GM12878 (cell line): ENCODE results near the gene MACROD2. TPM values are rescaled to one million over a fixed set of nuclear protein-coding genes. Genes with fewer than 3 reads are reported as not detected.

ENCODE experiments used
- ATAC-seq: fragments of 200-7000 bp; cut with Tn5 transposase; 3 replicates; pipeline ENCODE4 v1.9.1; 2020; ENCODE audit warnings: mild to moderate bottlenecking, moderate library complexity
- BruUV-seq: library from RNA; stranded (reverse); fragments of 400-500 nt; replicated peaks from 2 replicates; lab custom pipeline; 2021; lab: Mats Ljungman, UMichigan
- CTCF ChIA-PET: fragments of 300-600 bp; sonication (Branson Sonifier 250); formaldehyde crosslinking; extraction: SDS; loops from one replicate; lab custom pipeline; 2021; ENCODE audit warnings: inconsistent platforms; lab: Yijun Ruan, JAX
- POLR2A ChIA-PET: fragments of 350-600 bp; formaldehyde crosslinking; extraction: SDS; loops from one replicate; lab custom pipeline; 2021; ENCODE audit warnings: inconsistent platforms; lab: Charles Lee
- RAD21 ChIA-PET: fragments of 300-600 bp; sonication (Branson Sonifier 250); formaldehyde crosslinking; loops from one replicate; lab custom pipeline; 2023; ENCODE audit warnings: antibody characterized with exemption; ENCODE audit not compliant: unreplicated experiment; lab: Charles Lee
- SMC1A ChIA-PET: fragments of 300-600 bp; sonication (Branson Sonifier 250); formaldehyde crosslinking; loops from one replicate; lab custom pipeline; 2023; ENCODE audit not compliant: unreplicated experiment, uncharacterized antibody; lab: Charles Lee
- DNase-seq: peaks from one replicate; pipeline ENCODE4 v3.0.0-alpha.2; 2011; ENCODE audit warnings: low read depth, low spot score
- FAIRE-seq: peaks from 3 replicates; lab custom pipeline; 2011; peaks lifted over from hg19 to GRCh38; lab: Jason Lieb, UNC
- H2AFZ ChIP-seq: 2 replicates; pipeline ENCODE4 v1.6.0; 2011; ENCODE audit warnings: low read depth, low read length, control low read depth; ENCODE audit not compliant: control insufficient read depth
- H3K27ac ChIP-seq: 2 replicates; pipeline ENCODE4 v1.5.1; 2011; ENCODE audit warnings: control low read depth; ENCODE audit not compliant: control insufficient read depth, insufficient read depth
- H3K27me3 ChIP-seq, 2 experiments: replicated peaks in 1 of 2; 2 replicates each; pipeline versions ENCODE4 v1.6.0 to v1.6.1; 2011; ENCODE audit warnings: low read length in 1 of 2; ENCODE audit not compliant: control insufficient read depth in 2 of 2, insufficient read depth in 2 of 2
- H3K36me3 ChIP-seq, 2 experiments: 2 replicates each; pipeline ENCODE4 v1.5.1; 2011; ENCODE audit warnings: low read length in 1 of 2; ENCODE audit not compliant: control insufficient read depth in 2 of 2, insufficient read depth in 2 of 2
- H3K4me1 ChIP-seq: 2 replicates; pipeline ENCODE4 v1.6.1; 2011; ENCODE audit warnings: mild to moderate bottlenecking, low read length, moderate library complexity, mixed read lengths; ENCODE audit not compliant: control insufficient read depth, insufficient read depth
- H3K4me2 ChIP-seq: 2 replicates; pipeline ENCODE4 v1.6.0; 2011; ENCODE audit warnings: control low read depth; ENCODE audit not compliant: control insufficient read depth, insufficient read depth
- H3K4me3 ChIP-seq: fragments of 200-600 bp; sonication (generic); 2 replicates; pipeline ENCODE4 v1.5.1; 2016
- H3K79me2 ChIP-seq: 2 replicates; pipeline ENCODE4 v1.6.0; 2011; ENCODE audit warnings: low read length; ENCODE audit not compliant: control insufficient read depth, insufficient read depth
- H3K9ac ChIP-seq: 2 replicates; pipeline ENCODE4 v1.8.0; 2011; ENCODE audit warnings: low read length, control low read depth, mixed read lengths; ENCODE audit not compliant: control insufficient read depth, insufficient read depth
- H3K9me3 ChIP-seq: replicated peaks from 3 replicates; pipeline ENCODE4 v1.5.1; 2011; ENCODE audit warnings: mild to moderate bottlenecking, low read length; ENCODE audit not compliant: control insufficient read depth, insufficient read depth
- H4K20me1 ChIP-seq: 2 replicates; pipeline ENCODE4 v1.6.0; 2011; ENCODE audit not compliant: control insufficient read depth, insufficient read depth
- CBFB ChIP-seq: IDR thresholded peaks from 2 replicates; pipeline ENCODE4 v1.6.1; 2016; ENCODE audit warnings: antibody characterized with exemption, low read depth
- CHD2 ChIP-seq: IDR thresholded peaks from 2 replicates; pipeline ENCODE4 v1.6.1; 2011; ENCODE audit warnings: low read depth, low read length, improper control_type of control experiment, borderline replicate concordance
- EED ChIP-seq: sonication (generic); IDR thresholded peaks from 2 replicates; pipeline ENCODE4 v1.6.1; 2016; ENCODE audit warnings: antibody characterized with exemption, low read depth
- KAT2A ChIP-seq: conservative IDR thresholded peaks from 2 replicates; pipeline ENCODE4 v1.6.1; 2011; ENCODE audit warnings: low read depth, low read length; ENCODE audit not compliant: control insufficient read depth
- MEF2A ChIP-seq: IDR thresholded peaks from 2 replicates; pipeline ENCODE4 v1.6.1; 2011; ENCODE audit warnings: low read depth, mild to moderate bottlenecking, low read length, moderate library complexity; ENCODE audit not compliant: insufficient read depth
- MEF2B ChIP-seq: fragments of 450-650 bp; IDR thresholded peaks from 2 replicates; pipeline ENCODE4 v1.6.1; 2018; ENCODE audit warnings: mild to moderate bottlenecking, moderate library complexity; ENCODE audit not compliant: partially characterized antibody, poor library complexity, severe bottlenecking
- NFYA ChIP-seq: IDR thresholded peaks from 2 replicates; pipeline ENCODE4 v1.6.1; 2011; ENCODE audit warnings: low read depth, mild to moderate bottlenecking, low read length, improper control_type of control experiment, borderline replicate concordance
- POLR2A ChIP-seq: IDR thresholded peaks from 2 replicates; pipeline ENCODE4 v1.6.1; 2011; ENCODE audit warnings: low read depth, mild to moderate bottlenecking, low read length
- POLR2AphosphoS2 ChIP-seq: IDR thresholded peaks from 2 replicates; pipeline ENCODE4 v1.6.1; 2011; ENCODE audit warnings: low read depth, mild to moderate bottlenecking, low read length, improper control_type of control experiment, moderate library complexity
- RAD51 ChIP-seq: fragments of 450-650 bp; IDR thresholded peaks from 2 replicates; pipeline ENCODE4 v1.6.1; 2016; ENCODE audit warnings: moderate library complexity, mild to moderate bottlenecking, inconsistent platforms
- RUNX3 ChIP-seq: IDR thresholded peaks from 2 replicates; pipeline ENCODE4 v1.6.1; 2012; ENCODE audit warnings: low read length, inconsistent platforms
- SMARCA5 ChIP-seq: fragments of 450-650 bp; IDR thresholded peaks from 2 replicates; pipeline ENCODE4 v1.6.1; 2017; ENCODE audit warnings: mild to moderate bottlenecking
- TARDBP ChIP-seq: IDR thresholded peaks from 2 replicates; pipeline ENCODE4 v1.6.1; 2016; ENCODE audit warnings: borderline replicate concordance
- WRNIP1 ChIP-seq: IDR thresholded peaks from 2 replicates; pipeline ENCODE4 v1.6.1; 2011; ENCODE audit warnings: low read depth, low read length, improper control_type of control experiment, borderline replicate concordance
- YBX1 ChIP-seq: fragments of 450-650 bp; IDR thresholded peaks from 2 replicates; pipeline ENCODE4 v1.6.1; 2016; ENCODE audit warnings: antibody characterized with exemption
- ZNF384 ChIP-seq: IDR thresholded peaks from 2 replicates; pipeline ENCODE4 v1.6.1; 2012; ENCODE audit warnings: low read depth, mild to moderate bottlenecking, low read length, improper control_type of control experiment, borderline replicate concordance
- in situ Hi-C: fragments of 300-500 bp; cut with MboI; formaldehyde crosslinking; loops from 9 replicates; pipeline ENCODE4 v1.14.3; 2018; ENCODE audit warnings: mixed read lengths
- intact Hi-C: fragments of 100-400 bp; cut with micrococcal nuclease; formaldehyde crosslinking; loops from one replicate; pipeline ENCODE4 v1.14.2; 2022; ENCODE audit not compliant: unreplicated experiment
- polyA plus RNA-seq, 11 experiments: library from polyadenylated mRNA; depleted of rRNA in 4 of 11; unstranded in 6 of 11; stranded (reverse) in 5 of 11; fragments of >200 nt; fragmentation: Nextera tagmentation in 4 of 11; fragmentation: Illumina TruSeq in 1 of 11; extraction: Ambion mirVana in 4 of 11; extraction: Trizol in 1 of 11; gene quantifications; 1 replicate in 1 of 11; 2 replicates in 10 of 11; pipeline versions ENCODE4 v1.2.1 to v1.2.3, GENCODE V29; 2011 to 2016; ENCODE audit warnings: inconsistent platforms in 2 of 11, missing spikeins in 2 of 11, low read depth in 1 of 11
- total RNA-seq, 4 experiments: library from RNA; depleted of rRNA in 3 of 4; stranded (reverse); fragments of >200 nt in 3 of 4; fragmentation: Illumina TruSeq in 1 of 4; extraction: Trizol in 1 of 4; gene quantifications; 2 replicates each; pipeline versions ENCODE4 v1.2.1 to v1.2.3, GENCODE V29; 2013 to 2021
- TF ChIP-seq, protein P1 (sequence below): fragments of 450-650 bp; IDR thresholded peaks from 2 replicates; pipeline ENCODE4 v1.6.1; 2016; ENCODE audit warnings: mild to moderate bottlenecking
- TF ChIP-seq, protein P2 (sequence below): fragments of 450-650 bp; formaldehyde crosslinking; IDR thresholded peaks from 2 replicates; pipeline ENCODE4 v1.4.0; 2022; ENCODE audit warnings: mild to moderate bottlenecking, moderate library complexity

The MACROD2 gene
- total and polyA plus RNA-seq, 10 of the 15 experiments (the other 5 are each of a cell fraction or from before 2014, with no cell fraction given) = 1.1 to 21.5 (median 2.2) TPM

DNA sequence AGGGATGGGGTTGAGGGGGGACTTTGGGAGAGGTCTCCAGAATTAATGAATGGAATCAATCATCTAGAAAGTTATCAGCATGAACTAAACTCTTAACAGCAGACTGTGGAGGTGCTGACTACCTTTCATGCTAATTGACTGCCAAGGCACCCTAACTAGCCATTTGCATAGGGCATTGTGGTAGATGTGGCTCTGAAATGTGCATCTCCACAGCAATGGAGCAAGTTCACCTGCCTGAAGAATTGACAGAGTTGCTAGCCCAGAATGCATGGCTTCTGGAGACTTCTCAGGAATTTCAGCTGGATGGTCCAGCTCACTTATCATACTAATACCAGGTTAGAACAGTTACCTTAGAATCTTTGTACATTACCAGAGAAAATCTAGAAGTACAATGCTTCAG is 1832.3 kb downstream of the MACROD2 start (continued):
- TF ChIP-seq, protein P1, sequence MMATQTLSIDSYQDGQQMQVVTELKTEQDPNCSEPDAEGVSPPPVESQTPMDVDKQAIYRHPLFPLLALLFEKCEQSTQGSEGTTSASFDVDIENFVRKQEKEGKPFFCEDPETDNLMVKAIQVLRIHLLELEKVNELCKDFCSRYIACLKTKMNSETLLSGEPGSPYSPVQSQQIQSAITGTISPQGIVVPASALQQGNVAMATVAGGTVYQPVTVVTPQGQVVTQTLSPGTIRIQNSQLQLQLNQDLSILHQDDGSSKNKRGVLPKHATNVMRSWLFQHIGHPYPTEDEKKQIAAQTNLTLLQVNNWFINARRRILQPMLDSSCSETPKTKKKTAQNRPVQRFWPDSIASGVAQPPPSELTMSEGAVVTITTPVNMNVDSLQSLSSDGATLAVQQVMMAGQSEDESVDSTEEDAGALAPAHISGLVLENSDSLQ = no peak
- TF ChIP-seq CHD2 = no peak
- TF ChIP-seq KAT2A = no peak
- no peak for TF ChIP-seq ZNF384
- TF ChIP-seq TARDBP = no peak
- TF ChIP-seq RAD51 = no peak
- TF ChIP-seq POLR2A = no peak
- TF ChIP-seq POLR2AphosphoS2 = no peak
- TF ChIP-seq EED = no peak
- TF ChIP-seq MEF2A = no peak
- TF ChIP-seq YBX1 = no peak

- Histone ChIP-seq H3K79me2 (no peaks in the 10 kb centered on the region), H3K9me3 (no peaks in the 10 kb centered on the region), H2AFZ (no peak overlapping the region), H3K36me3 (no peaks in the 10 kb centered on the region), H3K4me1 (no peaks in the 10 kb centered on the region), H4K20me1 (no peaks in the 10 kb centered on the region), H3K4me3 (no peak overlapping the region), H3K4me2 (no peak overlapping the region), H3K27me3 (no peaks in the 10 kb centered on the region), H3K9ac (no peak overlapping the region), H3K27ac (no peak overlapping the region)
- no peak for FAIRE-seq
- RAD21 ChIA-PET = interaction anchor here (1.0 kb wide), 1 partner anchor 27 kb away, joined by 3 read pairs; no protein-coding TSS in a partner anchor
- ATAC-seq = no peak
- intact Hi-C loops (no loop called here), in situ Hi-C loops (no loop called here)
- CTCF ChIA-PET = interaction anchor here (0.6 kb wide), 1 partner anchor 89 kb away, joined by 3 read pairs; no protein-coding TSS in a partner anchor
- DNase-seq = no peak
- POLR2A ChIA-PET = no interaction called here
- no TSS peak for BruUV-seq
- SMC1A ChIA-PET = interaction anchor here (1.3 kb wide), 1 partner anchor 63 kb away, joined by 3 read pairs; no protein-coding TSS in a partner anchor
- TF ChIP-seq MEF2B = no peak
- TF ChIP-seq SMARCA5 = no peak
- TF ChIP-seq WRNIP1 = no peak
- TF ChIP-seq, protein P1 = no peak
- no peak for TF ChIP-seq POLR2AphosphoS2
- TF ChIP-seq RUNX3 = no peak
- no peak for TF ChIP-seq CBFB
- no peak for TF ChIP-seq NFYA
- TF ChIP-seq, protein P2, sequence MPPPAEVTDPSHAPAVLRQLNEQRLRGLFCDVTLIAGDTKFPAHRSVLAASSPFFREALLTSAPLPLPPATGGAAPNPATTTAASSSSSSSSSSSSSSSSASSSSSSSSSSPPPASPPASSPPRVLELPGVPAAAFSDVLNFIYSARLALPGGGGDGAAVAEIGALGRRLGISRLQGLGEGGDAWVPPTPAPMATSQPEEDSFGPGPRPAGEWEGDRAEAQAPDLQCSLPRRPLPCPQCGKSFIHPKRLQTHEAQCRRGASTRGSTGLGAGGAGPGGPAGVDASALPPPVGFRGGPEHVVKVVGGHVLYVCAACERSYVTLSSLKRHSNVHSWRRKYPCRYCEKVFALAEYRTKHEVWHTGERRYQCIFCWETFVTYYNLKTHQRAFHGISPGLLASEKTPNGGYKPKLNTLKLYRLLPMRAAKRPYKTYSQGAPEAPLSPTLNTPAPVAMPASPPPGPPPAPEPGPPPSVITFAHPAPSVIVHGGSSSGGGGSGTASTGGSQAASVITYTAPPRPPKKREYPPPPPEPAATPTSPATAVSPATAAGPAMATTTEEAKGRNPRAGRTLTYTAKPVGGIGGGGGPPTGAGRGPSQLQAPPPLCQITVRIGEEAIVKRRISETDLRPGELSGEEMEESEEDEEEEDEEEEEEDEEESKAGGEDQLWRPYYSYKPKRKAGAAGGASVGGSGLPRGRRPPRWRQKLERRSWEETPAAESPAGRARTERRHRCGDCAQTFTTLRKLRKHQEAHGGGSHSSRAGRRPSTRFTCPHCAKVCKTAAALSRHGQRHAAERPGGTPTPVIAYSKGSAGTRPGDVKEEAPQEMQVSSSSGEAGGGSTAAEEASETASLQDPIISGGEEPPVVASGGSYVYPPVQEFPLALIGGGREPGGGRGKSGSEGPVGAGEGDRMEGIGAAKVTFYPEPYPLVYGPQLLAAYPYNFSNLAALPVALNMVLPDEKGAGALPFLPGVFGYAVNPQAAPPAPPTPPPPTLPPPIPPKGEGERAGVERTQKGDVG (CRISPR knock-in tag) = no peak
Observed at GRCh38 chr20:15831201-15831600, 1835.9 kb downstream of the MACROD2 start.
